Measurements from ENCODE around the gene APEX1. TPM values are rescaled to one million over a fixed set of nuclear protein-coding genes. Genes with fewer than 3 reads are reported as not detected.
A peak's percentile ranks its signal among the peaks of the same experiment; 100 is the strongest.

APEX1 gene
- polyA plus RNA-seq (2013, experiment 1 of 2), result 219 TPM
- polyA plus RNA-seq (2013, experiment 2 of 2), result 213 TPM

DNA sequence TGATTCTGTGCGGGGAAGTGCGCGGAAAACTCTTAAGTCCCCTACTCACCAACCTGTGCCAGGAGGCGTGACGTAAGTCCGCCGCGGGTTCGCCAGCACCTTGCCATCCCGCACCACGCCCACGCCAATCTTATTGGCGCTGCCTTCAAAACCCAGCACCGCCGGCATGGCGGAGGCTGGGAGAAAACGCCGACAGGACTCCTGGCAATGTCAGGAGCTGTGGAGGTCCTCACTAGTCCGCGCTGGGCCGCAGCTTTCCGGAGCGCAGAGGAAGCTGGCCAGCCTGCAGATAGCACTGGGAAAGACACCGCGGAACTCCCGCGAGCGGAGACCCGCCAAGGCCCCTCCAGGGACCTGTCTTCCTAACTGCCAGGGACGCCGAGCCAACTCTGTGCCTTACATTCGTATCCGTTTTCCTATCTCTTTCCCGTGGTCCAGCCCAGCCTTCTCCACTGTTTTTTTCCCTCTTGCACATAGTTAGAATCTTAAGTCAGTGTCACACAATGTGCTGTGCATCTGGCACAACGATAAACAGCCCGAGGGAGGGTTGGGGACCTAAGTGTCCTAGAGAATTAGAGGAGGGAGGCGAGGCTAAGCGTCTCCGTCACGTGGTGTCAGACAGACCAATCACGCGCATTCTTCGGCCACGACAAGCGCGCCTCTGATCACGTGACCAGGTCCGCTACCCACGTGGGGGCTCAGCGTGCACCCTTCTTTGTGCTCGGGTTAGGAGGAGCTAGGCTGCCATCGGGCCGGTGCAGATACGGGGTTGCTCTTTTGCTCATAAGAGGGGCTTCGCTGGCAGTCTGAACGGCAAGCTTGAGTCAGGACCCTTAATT, at the start of gene APEX1, which contains the start of gene OSGEP:
Gene APEX1 (plus strand): TSS at position 711 of the 839 bp plus-strand sequence. CDS start 420 bp downstream, outside the sequence.
Gene OSGEP (minus strand): TSS at position 297 of the 839 bp plus-strand sequence. CDS start 129 bp downstream, at position 168.
- Histone ChIP-seq H3K4me3 (ENCODE audit: extremely low read depth, insufficient read depth, low read length, poor library complexity, severe bottlenecking) (peak within 1 kb of the TSS; percentile 82), H3K27ac (ENCODE audit: low read depth, low read length, severe bottlenecking) (peak within 1 kb of the TSS; percentile 99), H3K36me3 (ENCODE audit: control insufficient read depth, insufficient read depth, low read length) (peaks cover 76% of the 10 kb centered on the region), H3K4me1 (ENCODE audit: control insufficient read depth, insufficient read depth, low read length, poor library complexity, severe bottlenecking) (peaks cover 20% of the 10 kb centered on the region), H3K9me3 (ENCODE audit: control insufficient read depth, low read length) (no peaks in the 10 kb centered on the region)
- 0% methylated on average over 33 to 41 of the region's 56 CpGs for WGBS, 2 experiments (ENCODE audit: insufficient coverage in 2 of 2)

DNA sequence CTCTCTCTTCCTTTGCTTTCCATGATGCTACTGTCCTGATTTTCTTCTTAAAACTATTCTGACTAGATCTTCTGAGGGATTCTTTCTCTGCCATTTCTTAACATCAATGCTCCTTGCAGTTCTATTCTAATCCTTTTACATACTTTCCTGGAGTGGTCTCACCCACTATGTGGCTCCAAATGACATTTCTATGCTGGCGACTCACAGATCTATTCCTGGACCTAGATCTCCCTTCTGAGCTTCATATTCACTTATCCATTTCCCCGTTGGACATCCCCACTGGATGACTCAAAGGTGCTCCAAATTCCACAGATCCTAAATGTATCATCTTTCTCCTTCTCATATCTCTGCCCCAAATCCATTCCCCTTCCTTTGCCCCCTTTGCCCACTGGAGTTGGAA, 45.8 kb upstream of the APEX1 start:
- H3K27ac ChIP-seq (ENCODE audit: low read depth, low read length, severe bottlenecking), result no peak overlapping the region
- no peak overlapping the region for H3K4me3 ChIP-seq (ENCODE audit: extremely low read depth, insufficient read depth, low read length, poor library complexity, severe bottlenecking)
- WGBS, 2 experiments (ENCODE audit: insufficient coverage in 2 of 2), result 80 to 83% methylated on average over 1 to 2 of the region's 2 CpGs
- peaks cover 41% of the 10 kb centered on the region for H3K36me3 ChIP-seq (ENCODE audit: control insufficient read depth, insufficient read depth, low read length)
- no peaks in the 10 kb centered on the region for H3K4me1 ChIP-seq (ENCODE audit: control insufficient read depth, insufficient read depth, low read length, poor library complexity, severe bottlenecking)
- H3K9me3 ChIP-seq (ENCODE audit: control insufficient read depth, low read length), result no peaks in the 10 kb centered on the region

DNA sequence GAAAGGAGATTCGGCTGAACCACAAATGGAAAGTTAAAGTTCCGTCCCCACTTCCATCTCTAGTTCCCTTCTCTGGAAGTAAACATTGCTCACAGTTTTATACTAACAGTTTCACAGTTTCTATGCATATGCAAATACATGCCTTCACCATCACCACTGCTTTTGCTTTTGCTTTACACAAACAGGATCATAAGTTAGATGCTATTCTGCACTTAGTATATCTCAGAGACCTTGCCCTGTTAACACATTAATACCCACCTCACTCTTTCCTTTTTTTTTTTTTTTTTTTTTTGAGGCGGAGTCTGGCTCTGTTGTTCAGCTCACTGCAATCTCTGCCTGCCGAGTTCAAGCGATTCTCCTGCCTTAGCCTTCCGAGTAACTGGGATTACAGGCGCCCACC, 42.6 kb upstream of the APEX1 start:
- H3K4me1 ChIP-seq (ENCODE audit: control insufficient read depth, insufficient read depth, low read length, poor library complexity, severe bottlenecking), result no peaks in the 10 kb centered on the region
- peak overlapping the region; percentile 91 for H3K27ac ChIP-seq (ENCODE audit: low read depth, low read length, severe bottlenecking)
- WGBS, 2 experiments (ENCODE audit: insufficient coverage in 2 of 2), result 28 to 58% methylated on average over 2 to 3 of the region's 7 CpGs
- no peaks in the 10 kb centered on the region for H3K9me3 ChIP-seq (ENCODE audit: control insufficient read depth, low read length)
- peaks cover 10% of the 10 kb centered on the region for H3K36me3 ChIP-seq (ENCODE audit: control insufficient read depth, insufficient read depth, low read length)
- peak overlapping the region; percentile 88 for H3K4me3 ChIP-seq (ENCODE audit: extremely low read depth, insufficient read depth, low read length, poor library complexity, severe bottlenecking)

DNA sequence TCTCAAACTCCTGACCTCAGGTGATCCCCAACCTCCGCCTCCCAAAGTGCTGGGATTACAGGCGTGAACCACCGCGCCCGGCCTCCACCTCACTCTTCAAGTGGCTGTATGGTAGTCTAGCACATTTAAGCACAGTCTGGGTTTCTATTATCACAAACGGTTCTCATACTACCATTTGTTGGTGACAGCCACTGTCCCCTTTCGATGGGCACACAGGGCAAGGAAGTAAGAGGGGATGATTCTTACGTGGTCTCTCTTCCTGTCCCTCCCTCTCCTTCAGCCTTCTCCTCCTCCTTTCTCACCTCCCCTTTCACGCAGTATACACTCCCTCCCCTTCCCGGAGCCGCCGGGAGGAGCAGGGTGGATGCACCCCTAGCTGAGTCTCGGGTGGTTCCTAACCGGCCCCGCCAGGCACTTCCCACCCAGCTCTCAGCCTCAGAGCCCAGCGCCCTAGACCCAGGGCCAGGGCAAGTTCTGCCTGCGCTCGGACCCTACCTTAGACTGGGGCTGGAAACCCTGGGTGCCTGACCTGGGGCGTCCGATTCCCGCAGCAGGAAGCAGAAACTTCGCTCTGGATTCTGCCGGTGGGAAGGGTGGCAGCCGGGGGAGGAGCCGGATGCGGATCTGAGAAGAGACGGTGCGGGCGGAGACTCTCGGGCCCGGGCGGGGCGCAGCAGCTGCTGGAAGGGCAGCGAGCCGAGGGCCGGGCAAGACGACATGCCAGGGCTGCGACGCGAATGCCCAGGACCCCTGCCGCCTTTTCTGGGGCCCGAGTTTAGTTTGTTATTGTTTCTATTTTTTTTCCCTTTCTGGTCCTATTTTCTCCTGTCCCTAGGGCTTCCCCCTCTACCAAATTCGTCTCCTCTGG, 41.9 kb upstream of the APEX1 start, which contains the start of gene TEP1:
Gene TEP1 (minus strand): TSS at position 626 of the 868 bp plus-strand sequence. CDS start 5,062 bp downstream, outside the sequence.
- WGBS, 2 experiments (ENCODE audit: insufficient coverage in 2 of 2), result 0 to 1% methylated on average over 24 to 33 of the region's 43 CpGs
- peaks cover 3% of the 10 kb centered on the region for H3K36me3 ChIP-seq (ENCODE audit: control insufficient read depth, insufficient read depth, low read length)
- peak within 1 kb of the TSS; percentile 91 for H3K27ac ChIP-seq (ENCODE audit: low read depth, low read length, severe bottlenecking)
- H3K4me1 ChIP-seq (ENCODE audit: control insufficient read depth, insufficient read depth, low read length, poor library complexity, severe bottlenecking), result no peaks in the 10 kb centered on the region
- H3K9me3 ChIP-seq (ENCODE audit: control insufficient read depth, low read length), result no peaks in the 10 kb centered on the region
- peak within 1 kb of the TSS; percentile 88 for H3K4me3 ChIP-seq (ENCODE audit: extremely low read depth, insufficient read depth, low read length, poor library complexity, severe bottlenecking)

DNA sequence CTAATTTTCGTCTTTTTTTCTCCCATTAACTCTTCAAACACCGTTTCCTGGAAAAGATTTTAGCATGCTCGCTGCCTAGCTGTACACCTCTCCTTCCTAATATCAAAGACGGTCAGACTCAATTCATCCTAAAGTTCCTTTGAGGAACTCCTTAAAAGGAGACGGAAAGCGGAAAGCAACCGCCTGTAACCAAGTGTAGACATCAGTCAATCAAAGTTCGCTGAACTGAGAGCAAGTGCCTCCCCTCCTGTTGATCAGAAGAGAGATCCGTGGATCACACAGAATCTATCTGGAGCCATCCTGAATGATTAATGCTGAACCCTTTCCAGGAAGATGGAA, 41.3 kb upstream of the APEX1 start:
- peak overlapping the region; percentile 88 for H3K4me3 ChIP-seq (ENCODE audit: extremely low read depth, insufficient read depth, low read length, poor library complexity, severe bottlenecking)
- H3K27ac ChIP-seq (ENCODE audit: low read depth, low read length, severe bottlenecking), result peak overlapping the region; percentile 91
- 2 to 11% methylated on average over 6 to 8 of the region's 9 CpGs for WGBS, 2 experiments (ENCODE audit: insufficient coverage in 2 of 2)
- no peaks in the 10 kb centered on the region for H3K9me3 ChIP-seq (ENCODE audit: control insufficient read depth, low read length)
- H3K36me3 ChIP-seq (ENCODE audit: control insufficient read depth, insufficient read depth, low read length), result no peaks in the 10 kb centered on the region
- H3K4me1 ChIP-seq (ENCODE audit: control insufficient read depth, insufficient read depth, low read length, poor library complexity, severe bottlenecking), result no peaks in the 10 kb centered on the region

DNA sequence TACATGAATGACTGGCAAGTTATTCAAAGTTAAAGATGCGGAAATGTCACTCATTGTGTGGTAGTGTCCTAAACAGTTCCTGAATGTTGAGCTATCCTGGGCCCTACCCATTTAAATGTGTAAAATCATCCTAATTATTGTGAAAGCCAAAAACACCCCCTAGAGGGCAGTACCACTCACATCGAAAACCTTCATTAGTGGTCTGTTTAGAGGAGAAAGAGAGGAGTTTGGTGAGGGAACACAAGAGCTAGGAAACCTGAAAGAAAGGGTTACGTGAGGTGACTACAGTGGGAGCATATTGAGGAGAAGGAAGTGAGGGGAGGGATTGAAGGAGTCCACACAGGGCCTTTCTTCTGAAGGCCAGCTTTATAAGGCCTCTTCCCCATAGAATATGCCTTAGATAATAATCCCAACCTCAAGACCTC, 39.2 kb upstream of the APEX1 start:
- H3K27ac ChIP-seq (ENCODE audit: low read depth, low read length, severe bottlenecking), result no peak overlapping the region
- H3K36me3 ChIP-seq (ENCODE audit: control insufficient read depth, insufficient read depth, low read length), result no peaks in the 10 kb centered on the region
- 88% methylated on average over 1 of the region's 3 CpGs; no CpG with 5 or more reads in 1 of the 2 experiments for WGBS, 2 experiments (ENCODE audit: insufficient coverage in 2 of 2)
- no peaks in the 10 kb centered on the region for H3K9me3 ChIP-seq (ENCODE audit: control insufficient read depth, low read length)
- no peak overlapping the region for H3K4me3 ChIP-seq (ENCODE audit: extremely low read depth, insufficient read depth, low read length, poor library complexity, severe bottlenecking)
- no peaks in the 10 kb centered on the region for H3K4me1 ChIP-seq (ENCODE audit: control insufficient read depth, insufficient read depth, low read length, poor library complexity, severe bottlenecking)

DNA sequence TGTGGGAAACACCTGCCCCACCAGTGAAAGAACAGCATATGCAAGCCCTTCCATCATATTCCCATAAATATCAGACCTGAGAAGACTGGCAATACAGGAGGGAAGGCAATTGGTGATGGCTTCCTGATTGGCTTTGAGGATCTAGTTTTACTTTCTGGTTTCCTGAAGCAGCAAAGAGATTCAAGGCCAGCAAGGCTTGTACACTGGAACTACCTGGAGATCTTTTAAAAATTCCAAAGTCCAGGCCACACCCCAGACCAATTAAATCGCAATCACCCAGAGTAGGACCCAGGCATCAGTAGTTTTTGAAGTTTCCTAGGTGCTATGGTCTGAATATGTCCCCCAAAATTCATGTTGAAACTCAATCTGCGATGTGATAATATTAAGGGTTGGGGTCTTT, 38.8 kb upstream of the APEX1 start:
- H3K9me3 ChIP-seq (ENCODE audit: control insufficient read depth, low read length), result no peaks in the 10 kb centered on the region
- no peak overlapping the region for H3K4me3 ChIP-seq (ENCODE audit: extremely low read depth, insufficient read depth, low read length, poor library complexity, severe bottlenecking)
- H3K27ac ChIP-seq (ENCODE audit: low read depth, low read length, severe bottlenecking), result no peak overlapping the region
- H3K4me1 ChIP-seq (ENCODE audit: control insufficient read depth, insufficient read depth, low read length, poor library complexity, severe bottlenecking), result no peaks in the 10 kb centered on the region
- WGBS, 2 experiments (ENCODE audit: insufficient coverage in 2 of 2), result 100% methylated on average over 1 of the region's 2 CpGs
- no peaks in the 10 kb centered on the region for H3K36me3 ChIP-seq (ENCODE audit: control insufficient read depth, insufficient read depth, low read length)

DNA sequence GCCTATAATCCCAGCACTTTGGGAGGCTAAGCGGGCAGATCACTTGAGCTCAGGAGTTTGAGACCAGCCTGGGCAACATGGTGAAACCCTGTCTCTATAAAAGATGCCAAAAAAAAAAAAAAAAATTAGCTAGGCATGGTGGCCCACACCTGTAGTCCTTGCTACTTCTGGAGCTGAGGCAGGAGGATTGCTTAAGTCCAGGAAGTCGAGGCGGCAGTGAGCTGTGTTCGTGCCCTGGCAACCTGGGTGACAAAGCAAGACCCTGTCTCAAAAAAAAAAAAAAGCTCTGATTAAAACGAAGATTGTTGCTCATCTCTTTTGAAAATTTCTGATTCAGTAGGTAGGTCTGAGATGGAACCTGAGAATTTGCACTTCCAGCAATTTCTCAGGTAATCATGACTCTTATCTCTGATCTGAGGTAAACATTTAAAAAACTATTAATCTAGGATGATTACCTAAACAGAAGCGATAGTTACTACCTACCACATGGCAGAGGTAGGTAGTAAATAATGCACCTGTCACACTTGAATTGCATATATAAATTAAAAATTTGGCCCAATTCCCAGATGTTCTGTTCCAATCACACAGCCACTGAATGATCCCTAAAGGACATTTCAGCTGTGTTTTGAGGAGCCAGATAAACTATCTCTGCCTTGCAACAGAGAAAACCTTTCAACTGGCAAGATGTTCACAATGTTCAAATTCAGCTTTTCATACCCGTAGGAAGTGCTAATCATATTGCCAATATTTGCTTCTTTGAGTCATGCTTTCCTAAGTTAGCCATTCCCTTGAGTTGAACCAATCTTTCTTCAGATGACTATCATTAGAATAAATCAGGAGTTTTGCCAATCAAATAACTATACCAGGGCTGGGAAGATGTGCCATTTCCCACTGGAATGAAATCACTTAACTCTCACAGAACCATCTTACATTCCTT, 37.5 kb upstream of the APEX1 start:
- WGBS, 2 experiments (ENCODE audit: insufficient coverage in 2 of 2), result 85 to 97% methylated on average over 5 to 6 of the region's 7 CpGs
- no peak overlapping the region for H3K4me3 ChIP-seq (ENCODE audit: extremely low read depth, insufficient read depth, low read length, poor library complexity, severe bottlenecking)
- no peaks in the 10 kb centered on the region for H3K36me3 ChIP-seq (ENCODE audit: control insufficient read depth, insufficient read depth, low read length)
- no peaks in the 10 kb centered on the region for H3K9me3 ChIP-seq (ENCODE audit: control insufficient read depth, low read length)
- H3K27ac ChIP-seq (ENCODE audit: low read depth, low read length, severe bottlenecking), result no peak overlapping the region
- no peaks in the 10 kb centered on the region for H3K4me1 ChIP-seq (ENCODE audit: control insufficient read depth, insufficient read depth, low read length, poor library complexity, severe bottlenecking)

DNA sequence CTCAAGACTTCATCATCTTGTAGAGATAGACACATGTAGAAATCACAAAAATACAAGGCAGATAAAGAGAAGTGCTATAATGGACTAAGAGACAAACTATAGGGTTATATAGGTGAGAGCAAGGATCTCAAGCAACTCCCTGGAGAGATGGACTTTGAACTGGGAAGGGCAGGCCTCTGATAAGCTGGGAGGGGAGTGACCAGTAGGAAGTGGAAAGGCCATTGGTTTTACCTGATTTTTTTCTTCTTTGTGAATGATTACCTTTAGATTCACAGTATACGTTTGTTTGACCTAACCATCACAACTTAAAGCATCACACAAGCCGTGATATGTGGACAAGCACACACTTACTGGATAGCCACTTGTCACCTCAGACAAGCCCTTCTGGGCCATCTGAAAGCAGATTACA, 36.5 kb upstream of the APEX1 start:
- WGBS, 2 experiments (ENCODE audit: insufficient coverage in 2 of 2), result 93 to 97% methylated on average over 2 of the region's 2 CpGs
- H3K4me3 ChIP-seq (ENCODE audit: extremely low read depth, insufficient read depth, low read length, poor library complexity, severe bottlenecking), result no peak overlapping the region
- no peaks in the 10 kb centered on the region for H3K36me3 ChIP-seq (ENCODE audit: control insufficient read depth, insufficient read depth, low read length)
- H3K9me3 ChIP-seq (ENCODE audit: control insufficient read depth, low read length), result no peaks in the 10 kb centered on the region
- no peaks in the 10 kb centered on the region for H3K4me1 ChIP-seq (ENCODE audit: control insufficient read depth, insufficient read depth, low read length, poor library complexity, severe bottlenecking)
- no peak overlapping the region for H3K27ac ChIP-seq (ENCODE audit: low read depth, low read length, severe bottlenecking)

DNA sequence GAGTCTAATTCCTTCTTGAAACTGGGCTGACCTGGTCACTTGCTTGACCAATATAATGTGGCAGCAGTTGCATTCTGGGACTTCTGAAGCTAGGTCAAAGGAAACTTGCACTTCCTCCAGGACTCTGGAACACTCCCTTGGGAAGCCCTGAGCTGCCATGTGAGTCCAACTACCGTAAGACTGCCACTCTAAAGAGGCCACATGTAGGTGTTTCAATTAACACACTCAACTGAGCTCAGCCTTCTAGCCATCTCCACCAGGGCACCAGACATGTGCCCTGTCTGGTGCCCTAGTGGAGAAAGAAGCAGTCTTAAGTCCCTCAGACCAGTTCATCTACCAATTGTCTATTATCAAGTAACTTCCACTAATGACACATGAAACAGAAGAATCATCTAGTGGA, 35.6 kb upstream of the APEX1 start:
- Histone ChIP-seq H3K9me3 (ENCODE audit: control insufficient read depth, low read length) (no peaks in the 10 kb centered on the region), H3K36me3 (ENCODE audit: control insufficient read depth, insufficient read depth, low read length) (no peaks in the 10 kb centered on the region), H3K4me3 (ENCODE audit: extremely low read depth, insufficient read depth, low read length, poor library complexity, severe bottlenecking) (no peak overlapping the region), H3K4me1 (ENCODE audit: control insufficient read depth, insufficient read depth, low read length, poor library complexity, severe bottlenecking) (no peaks in the 10 kb centered on the region), H3K27ac (ENCODE audit: low read depth, low read length, severe bottlenecking) (no peak overlapping the region)
- no CpG with 5 or more reads among the region's 1 CpG for WGBS, 2 experiments (ENCODE audit: insufficient coverage in 2 of 2)

Measured in mesodermal cell (in vitro differentiated cells).